GM19099 (cell line): Measurements from ENCODE around the gene CYP4X1.

Experiments used
- POLR2A ChIP-seq: IDR thresholded peaks from 3 replicates; pipeline ENCODE4 v1.6.1; 2011; ENCODE audit warnings: low read depth; ENCODE audit not compliant: insufficient read length; ENCODE audit errors: extremely low read depth

The CYP4X1 gene

GRCh38 chr1:47059376-47059775 is 35.9 kb downstream of the CYP4X1 start:
- TF ChIP-seq POLR2A = no peak

GRCh38 chr1:47067097-47067594 is 43.7 kb downstream of the CYP4X1 start, which contains the start of gene CYP4Z1:
CYP4Z1 (plus strand) TSS chr1:47067231; CDS start chr1:47067491, 260 bp downstream.
- no peak for TF ChIP-seq POLR2A
